ENCODE results near the gene TXNRD3.

TXNRD3 gene

DNA sequence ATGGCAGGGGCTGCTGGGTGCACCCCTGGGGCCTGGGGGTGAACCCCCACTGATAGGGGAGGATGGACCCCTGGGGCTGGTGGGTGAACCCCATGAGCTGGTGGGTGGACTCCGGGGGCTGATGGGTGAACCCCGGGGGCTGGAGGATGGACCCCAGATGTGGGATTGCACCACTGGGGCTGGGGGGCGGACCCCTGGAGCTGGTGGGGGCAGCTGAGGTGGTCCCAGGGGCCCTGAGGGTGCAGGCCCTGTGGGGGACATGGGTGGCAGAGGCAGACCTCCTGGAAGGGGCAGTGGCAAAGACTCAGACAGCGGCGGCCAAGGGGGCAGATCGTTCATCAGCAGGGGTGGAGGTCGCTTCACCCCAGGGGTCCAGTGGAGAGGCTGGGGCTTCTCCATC is 17.4 kb upstream of the TXNRD3 start:
- DNase-seq (ENCODE audit: low read depth), result no peak

GRCh38 chr3:126671521-126671920 is 16.6 kb upstream of the TXNRD3 start:
- no peak for DNase-seq (ENCODE audit: low read depth)

- no peak for DNase-seq (ENCODE audit: low read depth)
These were observed 13.8 kb upstream of the TXNRD3 start for GRCh38 chr3:126668450-126669401.

- DNase-seq (ENCODE audit: low read depth), result no peak
These were observed 12.9 kb upstream of the TXNRD3 start for GRCh38 chr3:126667631-126668449.

GRCh38 chr3:126666658-126667528 is 12.0 kb upstream of the TXNRD3 start:
- no peak for DNase-seq (ENCODE audit: low read depth)

DNA sequence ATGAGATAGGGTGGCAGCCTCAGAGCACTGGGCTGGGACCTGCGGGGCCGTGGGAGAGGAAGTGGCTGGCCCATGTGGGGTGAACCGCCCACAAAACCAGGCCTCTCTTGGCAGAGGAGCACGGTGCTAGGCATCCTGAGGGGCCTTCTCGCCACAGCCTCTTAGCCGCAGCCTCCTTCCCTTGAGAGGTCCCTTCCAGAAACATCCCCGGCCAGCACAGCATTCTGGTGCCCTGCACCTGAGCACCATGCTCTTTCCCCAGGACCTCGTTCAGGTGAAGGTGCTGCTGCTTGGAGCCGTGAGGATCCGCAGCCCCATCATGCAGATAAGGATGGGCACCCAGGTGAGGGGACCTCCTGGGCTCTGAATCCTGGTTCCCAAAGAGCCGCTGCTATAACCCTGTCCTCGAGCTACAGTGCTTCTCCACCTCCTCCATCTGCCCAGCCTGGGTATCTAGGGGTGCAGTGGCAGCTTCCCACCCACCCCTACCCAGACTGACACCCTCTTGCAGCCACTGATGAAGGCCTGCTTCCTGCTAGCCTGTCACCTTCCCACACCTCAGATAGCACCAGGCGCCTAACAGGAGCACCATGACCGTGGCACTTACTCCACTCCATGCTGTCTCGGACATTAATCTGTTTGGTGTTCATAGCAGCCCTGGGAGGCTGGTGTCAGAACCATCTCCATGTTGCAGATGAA is 11.2 kb upstream of the TXNRD3 start:
- DNase-seq (ENCODE audit: low read depth), result no peak

DNA sequence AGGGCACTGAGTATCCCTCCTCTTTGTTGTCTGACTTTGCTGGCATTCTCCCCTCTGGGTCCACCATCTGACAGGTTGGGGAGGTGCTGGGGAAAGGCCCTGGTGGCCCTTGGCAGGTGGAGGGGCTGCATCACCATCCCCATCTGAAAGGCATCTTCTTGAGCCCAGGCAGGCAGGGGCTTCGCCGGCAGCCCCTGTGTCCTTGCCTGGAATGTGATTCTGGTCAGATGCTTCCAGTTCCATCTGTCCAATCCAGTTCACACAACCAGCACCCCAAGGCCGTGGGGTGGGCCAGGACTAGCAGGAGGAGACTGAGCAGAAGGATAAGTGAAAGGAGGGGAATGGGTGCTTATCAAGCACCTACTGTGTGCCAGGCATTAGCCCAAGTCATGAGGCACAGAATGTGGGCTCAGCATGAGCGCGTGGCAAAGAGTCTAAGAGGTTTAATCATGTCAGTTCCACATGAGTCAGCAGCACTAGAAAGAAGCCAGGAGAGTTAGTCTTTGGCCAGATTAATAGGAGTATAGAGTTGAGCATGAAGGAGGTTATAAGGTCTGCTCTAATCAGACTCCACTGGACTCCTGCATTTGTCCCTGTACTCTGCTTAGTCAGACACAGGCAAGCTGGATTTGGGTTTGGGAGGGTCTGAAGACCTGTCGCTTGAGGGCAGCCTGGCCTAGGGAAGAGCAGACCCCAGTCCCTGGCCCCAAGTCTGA is 10.5 kb upstream of the TXNRD3 start:
- no peak for DNase-seq (ENCODE audit: low read depth)

- no peak for DNase-seq (ENCODE audit: low read depth)
These were observed 9.8 kb upstream of the TXNRD3 start for GRCh38 chr3:126664591-126665214.

- no peak for DNase-seq (ENCODE audit: low read depth)
These were observed 8.8 kb upstream of the TXNRD3 start for GRCh38 chr3:126663750-126664149.

DNA sequence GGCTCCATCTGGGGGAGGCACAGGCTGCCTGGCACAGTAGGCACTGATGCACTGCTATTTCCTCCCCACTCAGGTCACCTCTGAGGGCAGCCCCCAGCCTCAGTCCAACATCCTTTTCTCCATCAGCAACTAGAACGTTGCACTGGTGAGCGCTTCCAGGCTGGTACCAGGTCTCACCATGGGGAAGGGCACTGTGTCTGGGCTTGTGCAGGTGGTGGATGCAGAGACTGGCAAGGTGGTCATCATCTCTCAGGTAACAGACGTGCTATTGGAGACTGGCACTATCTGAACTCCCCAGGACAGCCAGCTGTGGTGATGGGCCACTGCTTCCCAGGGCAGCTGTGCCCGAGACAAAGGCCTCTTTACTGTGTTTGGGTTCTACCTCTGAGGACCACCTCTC is 8.3 kb upstream of the TXNRD3 start:
- DNase-seq (ENCODE audit: low read depth), result no peak

DNA sequence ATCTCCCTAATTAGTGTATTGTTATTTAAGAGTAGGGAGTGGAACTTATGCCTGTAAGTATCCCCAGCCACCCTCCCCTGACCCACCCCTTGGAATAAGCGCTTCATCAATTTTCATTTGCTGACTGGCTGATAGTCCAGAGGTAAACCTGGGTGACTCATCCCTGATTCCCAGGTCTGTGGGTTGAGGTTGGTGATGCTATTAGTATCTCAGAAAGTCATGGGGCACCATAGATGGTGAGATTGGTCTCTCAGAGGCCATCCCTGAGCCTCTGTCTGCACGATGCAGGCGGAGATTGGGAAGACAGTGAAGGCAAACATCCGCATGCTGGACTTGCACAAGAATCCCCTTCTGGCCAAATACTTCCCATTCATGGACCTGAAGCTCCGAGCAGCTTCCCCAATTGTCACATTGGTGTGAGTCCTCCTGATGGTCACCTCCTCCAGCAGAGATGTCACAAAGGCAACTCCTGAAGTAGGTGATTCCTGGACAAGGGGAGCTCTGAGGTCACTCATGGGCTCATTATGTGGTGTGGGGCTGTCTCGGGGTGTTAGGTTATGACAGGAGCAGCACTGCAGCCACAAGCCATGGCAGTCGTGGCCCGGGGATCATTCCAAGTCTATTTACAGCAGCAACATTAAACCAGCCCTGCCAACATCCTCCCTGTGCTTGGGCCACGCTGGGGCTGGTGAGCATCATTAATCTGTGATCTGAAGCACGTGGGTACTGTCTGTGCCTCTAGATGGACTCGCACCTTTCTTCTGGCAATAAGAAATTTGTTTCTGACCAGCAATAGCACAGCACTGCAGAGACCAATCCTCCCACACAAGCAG is 6.8 kb upstream of the TXNRD3 start:
- no peak for DNase-seq (ENCODE audit: low read depth)

- no peak for DNase-seq (ENCODE audit: low read depth)
These were observed 5.3 kb upstream of the TXNRD3 start for GRCh38 chr3:126659915-126660886.

DNA sequence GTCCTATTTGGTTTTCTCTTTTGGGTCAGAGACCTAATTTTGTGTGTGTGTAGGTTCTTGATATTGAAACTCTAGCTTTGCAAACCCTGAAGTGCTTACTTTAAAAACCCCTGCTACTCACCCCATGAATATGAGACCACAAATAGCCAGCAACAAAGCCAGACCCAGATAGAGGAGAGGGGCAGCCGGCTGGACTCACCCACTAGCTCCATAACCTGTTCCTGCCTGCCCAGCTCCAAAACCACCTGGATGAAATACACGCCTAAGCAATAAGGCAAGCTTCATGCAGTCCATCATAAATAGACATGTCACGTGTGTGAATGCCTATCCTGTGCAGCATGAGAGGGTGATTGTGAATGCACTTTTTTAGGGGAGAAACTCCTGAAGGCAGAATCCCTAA is 3.7 kb upstream of the TXNRD3 start:
- no peak for DNase-seq (ENCODE audit: low read depth)

DNA sequence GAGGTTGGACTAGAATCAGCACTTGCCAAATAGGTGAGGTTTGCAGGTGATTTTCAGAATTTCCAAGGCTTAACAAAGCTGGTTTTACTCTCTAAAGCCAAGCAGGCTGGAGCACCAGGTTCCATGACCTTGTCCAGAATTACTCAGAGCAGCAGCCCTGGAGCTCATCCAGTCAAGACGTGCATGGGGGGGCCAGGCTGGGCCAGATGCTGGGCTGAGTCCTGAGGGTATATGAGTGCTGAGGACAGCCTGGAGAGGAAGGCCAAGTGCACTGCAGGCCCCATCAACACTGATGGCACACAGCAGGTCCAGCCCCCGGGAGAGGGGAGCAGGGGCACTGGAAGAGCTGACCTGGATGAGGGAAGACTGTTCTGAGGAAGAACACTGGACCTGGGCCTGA is 3.0 kb upstream of the TXNRD3 start:
- no peak for DNase-seq (ENCODE audit: low read depth)

DNA sequence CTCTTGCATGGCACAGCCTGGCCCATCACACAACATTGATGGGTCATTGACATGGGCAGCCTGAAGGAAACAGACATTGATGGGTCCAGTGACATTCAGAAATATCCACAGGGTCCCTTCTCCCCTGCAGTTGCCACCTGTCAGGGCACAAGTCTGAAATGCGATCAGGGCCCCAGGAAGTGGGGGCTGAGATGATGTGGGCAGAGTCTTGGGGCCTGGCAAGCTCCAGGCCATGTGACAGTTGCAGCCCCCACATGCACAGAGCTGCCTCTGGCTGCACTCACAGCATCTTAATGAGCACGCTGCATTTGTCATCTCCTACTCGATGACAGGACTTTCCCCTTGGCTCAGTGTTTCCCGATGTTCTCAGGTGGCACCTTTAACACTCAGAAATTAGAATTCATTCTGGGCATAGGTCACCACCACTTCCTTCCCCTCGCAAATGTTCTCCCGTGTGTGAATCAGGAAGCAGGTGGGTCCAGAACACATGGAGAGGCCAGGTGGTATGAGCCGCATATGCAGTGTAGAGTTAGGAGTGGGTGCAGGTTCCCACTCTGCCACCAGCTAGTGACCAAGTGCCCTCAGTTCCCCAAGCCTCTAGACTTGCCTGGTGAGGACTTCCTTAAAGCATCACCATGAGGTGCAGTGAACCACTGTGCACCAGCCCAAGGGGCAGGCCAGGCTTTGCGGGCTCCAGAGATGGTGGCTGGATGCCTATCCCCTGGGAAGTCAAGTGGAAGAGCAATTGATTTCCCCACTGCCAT is 1.6 kb upstream of the TXNRD3 start:
- DNase-seq (ENCODE audit: low read depth), result no peak

- no peak for DNase-seq (ENCODE audit: low read depth)
These were observed 963 bp upstream of the TXNRD3 start for GRCh38 chr3:126655887-126656286.

GRCh38 chr3:126649556-126650092 is 5.3 kb downstream of the TXNRD3 start:
- DNase-seq (ENCODE audit: low read depth), result no peak

Data from T-helper 22 cell (primary cell).